T-cell (primary cell): ENCODE results near the gene MRPL51. TPM values are rescaled to one million over a fixed set of nuclear protein-coding genes. Genes with fewer than 3 reads are reported as not detected.
"Not testable (repeated sequence)": the region's sequence is repeated elsewhere in the genome, so short reads cannot be mapped to it uniquely, and the experiment has no call there.

Experiments
- ATAC-seq, 4 experiments: fragments of 200-7000 bp in 3 of 4; fragments of 150-1000 bp in 1 of 4; cut with Tn5 transposase; replicated peaks in 1 of 4; 1 replicate in 3 of 4; 2 replicates in 1 of 4; pipeline ENCODE4 v1.10.0; 2021; ENCODE audit warnings: moderate library complexity in 3 of 4, mild to moderate bottlenecking in 2 of 4, moderate number of reproducible peaks in 1 of 4
- CTCF ChIA-PET, 2 donors: fragments of 300-600 bp; sonication (Branson Sonifier 250); formaldehyde crosslinking; loops; one replicate each; lab custom pipeline; 2022; ENCODE audit warnings: antibody characterized with exemption in 2 of 2; lab: Charles Lee
- POLR2A ChIA-PET, 2 donors: fragments of 300-600 bp; sonication (Branson Sonifier 250); formaldehyde crosslinking; loops; one replicate each; lab custom pipeline; 2022; ENCODE audit warnings: antibody characterized with exemption in 2 of 2; lab: Charles Lee
- DNase-seq, 35 experiments: peaks; one replicate each; pipeline versions ENCODE4 v3.0.0 to v3.0.0-alpha.2; 2013 to 2023
- H3K27ac ChIP-seq: one replicate; pipeline ENCODE4 v1.5.1; 2013; ENCODE audit warnings: low read length
- H3K27me3 ChIP-seq, 2 experiments: replicated peaks in 1 of 2; 1 replicate in 1 of 2; 2 replicates in 1 of 2; pipeline versions ENCODE4 v1.6.1 to v1.7.0; 2013; ENCODE audit warnings: low read length in 1 of 2, mixed read lengths in 1 of 2; ENCODE audit not compliant: control insufficient read depth in 2 of 2, insufficient read depth in 2 of 2; ENCODE audit errors: extremely low read depth in 1 of 2
- H3K36me3 ChIP-seq, 2 donors: 1 replicate in 1 of 2; 2 replicates in 1 of 2; pipeline versions ENCODE4 v1.6.1 to v1.7.0; 2013; ENCODE audit warnings: low read length in 1 of 2; ENCODE audit not compliant: control insufficient read depth in 2 of 2, insufficient read depth in 1 of 2; ENCODE audit errors: extremely low read depth in 1 of 2
- H3K4me1 ChIP-seq, 2 experiments: 1 replicate in 1 of 2; 2 replicates in 1 of 2; pipeline versions ENCODE4 v1.6.1 to v1.7.0; 2013; ENCODE audit warnings: low read length in 2 of 2, mixed read lengths in 1 of 2; ENCODE audit not compliant: insufficient read depth in 2 of 2, control insufficient read depth in 1 of 2; ENCODE audit errors: extremely low read depth in 1 of 2
- H3K4me3 ChIP-seq, 2 donors: 1 replicate in 1 of 2; 2 replicates in 1 of 2; pipeline versions ENCODE4 v1.5.1 to v1.7.0; 2013; ENCODE audit warnings: mild to moderate bottlenecking in 2 of 2, low read length in 1 of 2, moderate library complexity in 1 of 2; ENCODE audit not compliant: control insufficient read depth in 1 of 2; ENCODE audit errors: extremely low read depth in 1 of 2
- H3K9me3 ChIP-seq: 2 replicates; pipeline ENCODE4 v1.7.0; 2013
- H3K27ac Mint-ChIP-seq, 2 donors: one replicate each; pipeline ENCODE4 v1.8.0; 2020 to 2021; ENCODE audit warnings: mild to moderate bottlenecking in 2 of 2, mixed read lengths in 2 of 2
- H3K27me3 Mint-ChIP-seq, 2 donors: one replicate each; pipeline ENCODE4 v1.8.0; 2021 to 2022; ENCODE audit warnings: mixed read lengths in 2 of 2
- H3K36me3 Mint-ChIP-seq: one replicate; pipeline ENCODE4 v1.8.0; 2021; ENCODE audit warnings: mixed read lengths
- H3K4me1 Mint-ChIP-seq, 3 donors: one replicate each; pipeline ENCODE4 v1.8.0; 2020 to 2022; ENCODE audit warnings: mixed read lengths in 3 of 3, mild to moderate bottlenecking in 1 of 3
- H3K4me3 Mint-ChIP-seq, 3 donors: one replicate each; pipeline ENCODE4 v1.8.0; 2020 to 2022; ENCODE audit warnings: mild to moderate bottlenecking in 3 of 3, mixed read lengths in 3 of 3, moderate library complexity in 3 of 3
- H3K9me3 Mint-ChIP-seq, 3 donors: one replicate each; pipeline ENCODE4 v1.8.0; 2020 to 2022; ENCODE audit warnings: mixed read lengths in 3 of 3
- WGBS: methylation state at CpG from one replicate; pipeline ENCODE4 v1.1.5; 2013; ENCODE audit warnings: missing lambda C conversion rate; ENCODE audit not compliant: insufficient coverage; 5-methylcytosine and 5-hydroxymethylcytosine counted together
- total RNA-seq, 35 experiments: library from RNA in 6 of 35; stranded (reverse) in 6 of 35; fragments of 120-200 nt in 1 of 35; gene quantifications; one replicate each; pipeline versions ENCODE4 v1.2.1 to v1.2.4 and lab custom pipeline; 2013 to 2026

The MRPL51 gene
- total RNA-seq, 5 donors from 2014 or later (not counting 1 experiment from before 2014, with no cell fraction given): 34.3 to 86.6 (median 80.3) TPM

- Mint-ChIP-seq H3K9me3 (no peaks in the 10 kb centered on the region), H3K27me3 (no peaks in the 10 kb centered on the region), H3K36me3 (peaks cover 25% of the 10 kb centered on the region), H3K4me3 (peak overlapping the region in 1 of 3 donors; percentile 70), H3K27ac (peak overlapping the region; percentile 69 to 81), H3K4me1 (peaks cover 47 to 68% (median 51%) of the 10 kb centered on the region in 3 donors)
- DNase-seq (no peak), ATAC-seq (no peak)
- WGBS: 75% methylated on average over 2 of the region's 5 CpGs
- peaks cover 8 to 42% of the 10 kb centered on the region in 2 donors for H3K36me3 ChIP-seq
- POLR2A ChIA-PET: interaction anchor here in 1 of 2 donors (0.6 kb wide), 1 partner anchor 19 kb away, joined by 3 read pairs; no protein-coding TSS in a partner anchor
- no peaks in the 10 kb centered on the region for H3K9me3 ChIP-seq
- no peak overlapping the region for H3K27ac ChIP-seq
- H3K4me1 ChIP-seq: peaks cover 31 to 64% of the 10 kb centered on the region in 2 experiments
- no peaks in the 10 kb centered on the region for H3K27me3 ChIP-seq
- CTCF ChIA-PET: interaction anchor here (0.6 to 3.1 kb wide), 10 partner anchors 10 to 204 kb away, joined by 3 to 31 read pairs (median 6); no protein-coding TSS in a partner anchor
- H3K4me3 ChIP-seq: no peak overlapping the region
These were observed 46.2 kb upstream of the MRPL51 start for GRCh38 chr12:6539314-6539682.

GRCh38 chr12:6538420-6539313 lies 45.6 kb upstream of the MRPL51 start:
- Mint-ChIP-seq H3K27ac (peak overlapping the region in 1 of 2 donors; percentile 91), H3K27me3 (no peaks in the 10 kb centered on the region), H3K9me3 (no peaks in the 10 kb centered on the region), H3K36me3 (peaks cover 25% of the 10 kb centered on the region), H3K4me3 (peak overlapping the region in 1 of 3 donors; percentile 70), H3K4me1 (peaks cover 51 to 71% (median 56%) of the 10 kb centered on the region in 3 donors)
- DNase-seq (peak in 1 of 35 experiments; percentile 26), ATAC-seq (no peak)
- no peaks in the 10 kb centered on the region for H3K27me3 ChIP-seq
- H3K27ac ChIP-seq: peak overlapping the region; percentile 62
- peaks cover 8 to 42% of the 10 kb centered on the region in 2 donors for H3K36me3 ChIP-seq
- CTCF ChIA-PET: interaction anchor here (0.5 to 3.1 kb wide), 23 partner anchors 10 to 216 kb away, joined by 3 to 31 read pairs (median 4); no protein-coding TSS in a partner anchor
- peaks cover 34 to 70% of the 10 kb centered on the region in 2 experiments for H3K4me1 ChIP-seq
- POLR2A ChIA-PET: interaction anchor here in 1 of 2 donors (0.5 kb wide), 1 partner anchor 83 kb away, joined by 3 read pairs; no protein-coding TSS in a partner anchor
- H3K4me3 ChIP-seq: no peak overlapping the region
- 57% methylated on average over 21 of the region's 24 CpGs for whole genome bisulfite sequencing
- no peaks in the 10 kb centered on the region for H3K9me3 ChIP-seq

DNA sequence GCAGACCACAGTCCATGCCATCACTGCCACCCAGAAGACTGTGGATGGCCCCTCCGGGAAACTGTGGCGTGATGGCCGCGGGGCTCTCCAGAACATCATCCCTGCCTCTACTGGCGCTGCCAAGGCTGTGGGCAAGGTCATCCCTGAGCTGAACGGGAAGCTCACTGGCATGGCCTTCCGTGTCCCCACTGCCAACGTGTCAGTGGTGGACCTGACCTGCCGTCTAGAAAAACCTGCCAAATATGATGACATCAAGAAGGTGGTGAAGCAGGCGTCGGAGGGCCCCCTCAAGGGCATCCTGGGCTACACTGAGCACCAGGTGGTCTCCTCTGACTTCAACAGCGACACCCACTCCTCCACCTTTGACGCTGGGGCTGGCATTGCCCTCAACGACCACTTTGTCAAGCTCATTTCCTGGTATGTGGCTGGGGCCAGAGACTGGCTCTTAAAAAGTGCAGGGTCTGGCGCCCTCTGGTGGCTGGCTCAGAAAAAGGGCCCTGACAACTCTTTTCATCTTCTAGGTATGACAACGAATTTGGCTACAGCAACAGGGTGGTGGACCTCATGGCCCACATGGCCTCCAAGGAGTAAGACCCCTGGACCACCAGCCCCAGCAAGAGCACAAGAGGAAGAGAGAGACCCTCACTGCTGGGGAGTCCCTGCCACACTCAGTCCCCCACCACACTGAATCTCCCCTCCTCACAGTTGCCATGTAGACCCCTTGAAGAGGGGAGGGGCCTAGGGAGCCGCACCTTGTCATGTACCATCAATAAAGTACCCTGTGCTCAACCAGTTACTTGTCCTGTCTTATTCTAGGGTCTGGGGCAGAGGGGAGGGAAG lies 44.7 kb upstream of the MRPL51 start:
- Mint-ChIP-seq H3K36me3 (peaks cover 23% of the 10 kb centered on the region), H3K27ac (peak overlapping the region; percentile 91 to 98), H3K4me1 (peaks cover 58 to 79% (median 64%) of the 10 kb centered on the region in 3 donors), H3K4me3 (peak overlapping the region; percentile 43 to 60 (median 46))
- DNase-seq: peak; percentile 62 to 93 (median 81)
- not testable (repeated sequence) for H3K4me3 ChIP-seq, H3K27me3 ChIP-seq, H3K9me3 ChIP-seq, H3K9me3 Mint-ChIP-seq, ATAC-seq, H3K27me3 Mint-ChIP-seq
- ChIA-PET POLR2A (interaction anchor here in 1 of 2 donors (0.6 to 0.8 kb wide), 2 partner anchors 72 to 117 kb away, joined by 3 to 4 read pairs; no protein-coding TSS in a partner anchor), CTCF (interaction anchor here (0.5 to 3.1 kb wide), 42 partner anchors 9 to 342 kb away, joined by 3 to 31 read pairs (median 4); partner anchors contain the start of genes MRPL51 (in 1 of the 2), P3H3 (in 1 of the 2), TAPBPL (in 1 of the 2) and VAMP1 (in 1 of the 2))
- Histone ChIP-seq H3K27ac (peak overlapping the region; percentile 62), H3K4me1 (peaks cover 40 to 79% of the 10 kb centered on the region in 2 experiments), H3K36me3 (peaks cover 8 to 42% of the 10 kb centered on the region in 2 donors)
- WGBS: 47% methylated on average over 13 of the region's 17 CpGs

GRCh38 chr12:6536894-6537579 lies 44.0 kb upstream of the MRPL51 start:
- Histone ChIP-seq H3K36me3 (peaks cover 8 to 42% of the 10 kb centered on the region in 2 donors), H3K27ac (peak overlapping the region; percentile 62), H3K9me3 (no peaks in the 10 kb centered on the region), H3K4me1 (peaks cover 40 to 86% of the 10 kb centered on the region in 2 experiments), H3K27me3 (no peaks in the 10 kb centered on the region), H3K4me3 (no peak overlapping the region)
- Mint-ChIP-seq H3K9me3 (no peaks in the 10 kb centered on the region), H3K4me1 (peaks cover 65 to 81% (median 66%) of the 10 kb centered on the region in 3 donors), H3K27ac (peak overlapping the region; percentile 98), H3K4me3 (peak overlapping the region in 2 of 3 donors; percentile 21 to 43), H3K27me3 (no peaks in the 10 kb centered on the region), H3K36me3 (peaks cover 18% of the 10 kb centered on the region)
- 30% methylated on average over 7 of the region's 19 CpGs for WGBS
- DNase-seq (peak in 1 of 35 experiments; percentile 21), ATAC-seq (no peak)
- CTCF ChIA-PET: interaction anchor here (0.6 to 3.1 kb wide), 40 partner anchors 8 to 341 kb away, joined by 3 to 31 read pairs (median 4); partner anchors contain the start of genes MRPL51 (in 1 of the 2), P3H3 (in 1 of the 2), TAPBPL (in 1 of the 2) and VAMP1 (in 1 of the 2)
- POLR2A ChIA-PET: interaction anchor here in 1 of 2 donors (0.6 to 0.8 kb wide), 2 partner anchors 72 to 116 kb away, joined by 3 to 4 read pairs; no protein-coding TSS in a partner anchor

DNA sequence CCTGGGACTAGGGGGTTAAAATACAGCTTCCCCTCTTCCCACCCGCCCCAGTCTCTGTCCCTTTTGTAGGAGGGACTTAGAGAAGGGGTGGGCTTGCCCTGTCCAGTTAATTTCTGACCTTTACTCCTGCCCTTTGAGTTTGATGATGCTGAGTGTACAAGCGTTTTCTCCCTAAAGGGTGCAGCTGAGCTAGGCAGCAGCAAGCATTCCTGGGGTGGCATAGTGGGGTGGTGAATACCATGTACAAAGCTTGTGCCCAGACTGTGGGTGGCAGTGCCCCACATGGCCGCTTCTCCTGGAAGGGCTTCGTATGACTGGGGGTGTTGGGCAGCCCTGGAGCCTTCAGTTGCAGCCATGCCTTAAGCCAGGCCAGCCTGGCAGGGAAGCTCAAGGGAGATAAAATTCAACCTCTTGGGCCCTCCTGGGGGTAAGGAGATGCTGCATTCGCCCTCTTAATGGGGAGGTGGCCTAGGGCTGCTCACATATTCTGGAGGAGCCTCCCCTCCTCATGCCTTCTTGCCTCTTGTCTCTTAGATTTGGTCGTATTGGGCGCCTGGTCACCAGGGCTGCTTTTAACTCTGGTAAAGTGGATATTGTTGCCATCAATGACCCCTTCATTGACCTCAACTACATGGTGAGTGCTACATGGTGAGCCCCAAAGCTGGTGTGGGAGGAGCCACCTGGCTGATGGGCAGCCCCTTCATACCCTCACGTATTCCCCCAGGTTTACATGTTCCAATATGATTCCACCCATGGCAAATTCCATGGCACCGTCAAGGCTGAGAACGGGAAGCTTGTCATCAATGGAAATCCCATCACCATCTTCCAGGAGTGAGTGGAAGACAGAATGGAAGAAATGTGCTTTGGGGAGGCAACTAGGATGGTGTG lies 43.1 kb upstream of the MRPL51 start:
- ChIA-PET POLR2A (no interaction called here), CTCF (interaction anchor here (0.5 to 1.8 kb wide), 9 partner anchors 21 to 275 kb away, joined by 3 to 12 read pairs (median 4); partner anchors contain the start of gene TAPBPL (in 1 of the 2))
- peak overlapping the region; percentile 90 for H3K27ac ChIP-seq
- H3K4me3 Mint-ChIP-seq: peak overlapping the region; percentile 90 to 97 (median 94)
- no peaks in the 10 kb centered on the region for H3K9me3 Mint-ChIP-seq
- peaks cover 37 to 80% of the 10 kb centered on the region in 2 experiments for H3K4me1 ChIP-seq
- H3K36me3 ChIP-seq: peaks cover 8 to 41% of the 10 kb centered on the region in 2 donors
- ATAC-seq (no peak), DNase-seq (peak in 1 of 35 experiments; percentile 28)
- H3K4me1 Mint-ChIP-seq: peaks cover 62 to 77% (median 69%) of the 10 kb centered on the region in 3 donors
- H3K27me3 Mint-ChIP-seq: no peaks in the 10 kb centered on the region
- WGBS: 26% methylated on average over 3 of the region's 10 CpGs
- H3K4me3 ChIP-seq: peak overlapping the region; percentile 90 to 96
- H3K27me3 ChIP-seq: no peaks in the 10 kb centered on the region
- H3K9me3 ChIP-seq: no peaks in the 10 kb centered on the region
- peaks cover 18% of the 10 kb centered on the region for H3K36me3 Mint-ChIP-seq
- peak overlapping the region; percentile 98 for H3K27ac Mint-ChIP-seq
